ENCODE data around the gene COQ10B. TPM values are rescaled to one million over a fixed set of nuclear protein-coding genes. Genes with fewer than 3 reads are reported as not detected.
"Not testable (repeated sequence)": the region's sequence is repeated elsewhere in the genome, so short reads cannot be mapped to it uniquely, and the experiment has no call there.

Gene COQ10B
- total and polyA plus RNA-seq, 5 donors from 2014 or later = 49.2 to 73.9 (median 55.4) TPM

GRCh38 chr2:197480165-197481036, 27.0 kb downstream of the COQ10B start:
- Mint-ChIP-seq H3K27me3 (no peaks in the 10 kb centered on the region), H3K4me1 (peaks cover 0 to 8% (median 3%) of the 10 kb centered on the region in 4 donors), H3K4me3 (no peak overlapping the region), H3K27ac (peak overlapping the region in 1 of 3 donors; percentile 67), H3K36me3 (peaks cover 38% of the 10 kb centered on the region), H3K9me3 (peaks cover 0 to 12% (median 0%) of the 10 kb centered on the region in 7 donors)
- peaks cover 6 to 20% of the 10 kb centered on the region in 2 experiments for H3K9me3 ChIP-seq (ENCODE audit: control insufficient read depth in 2 of 2, low read length in 2 of 2)
- DNase-seq (no peak), ATAC-seq (ENCODE audit: low read depth in 2 of 2) (no peak)
- H3K27ac ChIP-seq (ENCODE audit: insufficient read depth, low read length, poor library complexity, severe bottlenecking) = no peak overlapping the region
- H3K4me3 ChIP-seq (ENCODE audit: low read depth, low read length) = no peak overlapping the region
- no peaks in the 10 kb centered on the region for H3K27me3 ChIP-seq (ENCODE audit: control insufficient read depth, insufficient read depth, low read length)
- H3K36me3 ChIP-seq (ENCODE audit: control insufficient read depth, insufficient read depth, low read length) = peaks cover 58% of the 10 kb centered on the region
- H3K4me1 ChIP-seq (ENCODE audit: control insufficient read depth, insufficient read depth, low read length, poor library complexity, severe bottlenecking) = no peaks in the 10 kb centered on the region

- DNase-seq; H3K27me3 ChIP-seq (ENCODE audit: control insufficient read depth, insufficient read depth, low read length); H3K27ac ChIP-seq (ENCODE audit: insufficient read depth, low read length, poor library complexity, severe bottlenecking); H3K4me3 Mint-ChIP-seq; H3K4me1 Mint-ChIP-seq; H3K27ac Mint-ChIP-seq; H3K4me1 ChIP-seq (ENCODE audit: control insufficient read depth, insufficient read depth, low read length, poor library complexity, severe bottlenecking); H3K4me3 ChIP-seq (ENCODE audit: low read depth, low read length); ATAC-seq (ENCODE audit: low read depth in 2 of 2); H3K27me3 Mint-ChIP-seq: not testable (repeated sequence)
- Mint-ChIP-seq H3K9me3 (peaks cover 0 to 12% (median 0%) of the 10 kb centered on the region in 7 donors), H3K36me3 (peaks cover 42% of the 10 kb centered on the region)
- Histone ChIP-seq H3K9me3 (ENCODE audit: control insufficient read depth in 2 of 2, low read length in 2 of 2) (peaks cover 6 to 20% of the 10 kb centered on the region in 2 experiments), H3K36me3 (ENCODE audit: control insufficient read depth, insufficient read depth, low read length) (peaks cover 57% of the 10 kb centered on the region)
Observed at GRCh38 chr2:197484248-197484647, 30.9 kb downstream of the COQ10B start.

GRCh38 chr2:197486175-197486574, 32.8 kb downstream of the COQ10B start:
- Mint-ChIP-seq H3K4me1 (peaks cover 0 to 8% (median 3%) of the 10 kb centered on the region in 4 donors), H3K27ac (no peak overlapping the region), H3K27me3 (no peaks in the 10 kb centered on the region), H3K36me3 (peaks cover 39% of the 10 kb centered on the region), H3K9me3 (peaks cover 0 to 10% (median 0%) of the 10 kb centered on the region in 7 donors), H3K4me3 (no peak overlapping the region)
- no peaks in the 10 kb centered on the region for H3K27me3 ChIP-seq (ENCODE audit: control insufficient read depth, insufficient read depth, low read length)
- no peak overlapping the region for H3K27ac ChIP-seq (ENCODE audit: insufficient read depth, low read length, poor library complexity, severe bottlenecking)
- peaks cover 6 to 20% of the 10 kb centered on the region in 2 experiments for H3K9me3 ChIP-seq (ENCODE audit: control insufficient read depth in 2 of 2, low read length in 2 of 2)
- no peak overlapping the region for H3K4me3 ChIP-seq (ENCODE audit: low read depth, low read length)
- H3K4me1 ChIP-seq (ENCODE audit: control insufficient read depth, insufficient read depth, low read length, poor library complexity, severe bottlenecking) = no peaks in the 10 kb centered on the region
- ATAC-seq (ENCODE audit: low read depth in 2 of 2) (no peak), DNase-seq (no peak)
- H3K36me3 ChIP-seq (ENCODE audit: control insufficient read depth, insufficient read depth, low read length) = peaks cover 60% of the 10 kb centered on the region

GRCh38 chr2:197487385-197487784, 34.0 kb downstream of the COQ10B start:
- ATAC-seq (ENCODE audit: low read depth in 2 of 2) (no peak), DNase-seq (no peak)
- no peak overlapping the region for H3K27ac Mint-ChIP-seq
- no peak overlapping the region for H3K4me3 Mint-ChIP-seq
- H3K4me1 Mint-ChIP-seq = peaks cover 0 to 13% (median 5%) of the 10 kb centered on the region in 4 donors
- Histone ChIP-seq H3K9me3 (ENCODE audit: control insufficient read depth in 2 of 2, low read length in 2 of 2) (peaks cover 6 to 19% of the 10 kb centered on the region in 2 experiments), H3K27me3 (ENCODE audit: control insufficient read depth, insufficient read depth, low read length) (no peaks in the 10 kb centered on the region), H3K4me3 (ENCODE audit: low read depth, low read length) (no peak overlapping the region), H3K36me3 (ENCODE audit: control insufficient read depth, insufficient read depth, low read length) (peaks cover 63% of the 10 kb centered on the region), H3K4me1 (ENCODE audit: control insufficient read depth, insufficient read depth, low read length, poor library complexity, severe bottlenecking) (no peaks in the 10 kb centered on the region), H3K27ac (ENCODE audit: insufficient read depth, low read length, poor library complexity, severe bottlenecking) (no peak overlapping the region)
- peaks cover 45% of the 10 kb centered on the region for H3K36me3 Mint-ChIP-seq
- peaks cover 0 to 9% (median 0%) of the 10 kb centered on the region in 7 donors for H3K9me3 Mint-ChIP-seq
- H3K27me3 Mint-ChIP-seq = no peaks in the 10 kb centered on the region

GRCh38 chr2:197495433-197496134, 42.2 kb downstream of the COQ10B start:
- H3K9me3 ChIP-seq (ENCODE audit: control insufficient read depth in 2 of 2, low read length in 2 of 2) = no peaks in the 10 kb centered on the region
- H3K36me3 ChIP-seq (ENCODE audit: control insufficient read depth, insufficient read depth, low read length) = peaks cover 58% of the 10 kb centered on the region
- Mint-ChIP-seq H3K27ac (peak overlapping the region; percentile 11 to 94 (median 14)), H3K9me3 (no peaks in the 10 kb centered on the region), H3K36me3 (peaks cover 26% of the 10 kb centered on the region), H3K27me3 (peaks cover 7% of the 10 kb centered on the region), H3K4me1 (peaks cover 22 to 57% (median 41%) of the 10 kb centered on the region in 4 donors), H3K4me3 (peak overlapping the region in 1 of 4 donors; percentile 96)
- H3K27me3 ChIP-seq (ENCODE audit: control insufficient read depth, insufficient read depth, low read length) = no peaks in the 10 kb centered on the region
- H3K27ac ChIP-seq (ENCODE audit: insufficient read depth, low read length, poor library complexity, severe bottlenecking) = no peak overlapping the region
- H3K4me3 ChIP-seq (ENCODE audit: low read depth, low read length) = peak overlapping the region; percentile 89
- ATAC-seq (ENCODE audit: low read depth in 2 of 2) = no peak
- H3K4me1 ChIP-seq (ENCODE audit: control insufficient read depth, insufficient read depth, low read length, poor library complexity, severe bottlenecking) = peaks cover 32% of the 10 kb centered on the region
- no peak for DNase-seq

- Mint-ChIP-seq H3K4me3 (peak overlapping the region; percentile 55 to 98 (median 94)), H3K9me3 (no peaks in the 10 kb centered on the region), H3K36me3 (peaks cover 23% of the 10 kb centered on the region), H3K4me1 (peaks cover 28 to 65% (median 44%) of the 10 kb centered on the region in 4 donors), H3K27me3 (peaks cover 7% of the 10 kb centered on the region), H3K27ac (peak overlapping the region in 2 of 3 donors; percentile 94 to 98)
- peak overlapping the region; percentile 89 for H3K4me3 ChIP-seq (ENCODE audit: low read depth, low read length)
- peaks cover 43% of the 10 kb centered on the region for H3K4me1 ChIP-seq (ENCODE audit: control insufficient read depth, insufficient read depth, low read length, poor library complexity, severe bottlenecking)
- H3K9me3 ChIP-seq (ENCODE audit: control insufficient read depth in 2 of 2, low read length in 2 of 2) = no peaks in the 10 kb centered on the region
- peaks cover 49% of the 10 kb centered on the region for H3K36me3 ChIP-seq (ENCODE audit: control insufficient read depth, insufficient read depth, low read length)
- ATAC-seq (ENCODE audit: low read depth in 2 of 2) (no peak), DNase-seq (no peak)
- H3K27me3 ChIP-seq (ENCODE audit: control insufficient read depth, insufficient read depth, low read length) = no peaks in the 10 kb centered on the region
- H3K27ac ChIP-seq (ENCODE audit: insufficient read depth, low read length, poor library complexity, severe bottlenecking) = peak overlapping the region; percentile 52
Observed at GRCh38 chr2:197496695-197497094, 43.3 kb downstream of the COQ10B start.

GRCh38 chr2:197497326-197497725, 44.0 kb downstream of the COQ10B start:
- DNase-seq (no peak), ATAC-seq (ENCODE audit: low read depth in 2 of 2) (no peak)
- Mint-ChIP-seq H3K4me1 (peaks cover 32 to 70% (median 49%) of the 10 kb centered on the region in 4 donors), H3K27me3 (peaks cover 7% of the 10 kb centered on the region), H3K4me3 (peak overlapping the region; percentile 93 to 98 (median 95)), H3K9me3 (no peaks in the 10 kb centered on the region), H3K36me3 (peaks cover 25% of the 10 kb centered on the region), H3K27ac (peak overlapping the region; percentile 78 to 98 (median 94))
- Histone ChIP-seq H3K4me3 (ENCODE audit: low read depth, low read length) (peak overlapping the region; percentile 89), H3K4me1 (ENCODE audit: control insufficient read depth, insufficient read depth, low read length, poor library complexity, severe bottlenecking) (peaks cover 50% of the 10 kb centered on the region), H3K27ac (ENCODE audit: insufficient read depth, low read length, poor library complexity, severe bottlenecking) (peak overlapping the region; percentile 98), H3K9me3 (ENCODE audit: control insufficient read depth in 2 of 2, low read length in 2 of 2) (no peaks in the 10 kb centered on the region), H3K27me3 (ENCODE audit: control insufficient read depth, insufficient read depth, low read length) (no peaks in the 10 kb centered on the region), H3K36me3 (ENCODE audit: control insufficient read depth, insufficient read depth, low read length) (peaks cover 43% of the 10 kb centered on the region)

All from CD4-positive, CD25-positive, alpha-beta regulatory T cell (primary cell).